SH-SY5Y (cell line): ENCODE data around the gene SUMO2.

Experiments used
- GATA2 ChIP-seq: IDR thresholded peaks from 2 replicates; pipeline ENCODE4 v1.6.1; 2011; ENCODE audit warnings: mild to moderate bottlenecking, low read depth, low read length
- GATA3 ChIP-seq: IDR thresholded peaks from 2 replicates; pipeline ENCODE4 v1.6.1; 2011; ENCODE audit warnings: low read depth, mild to moderate bottlenecking, low read length, moderate library complexity

DNA sequence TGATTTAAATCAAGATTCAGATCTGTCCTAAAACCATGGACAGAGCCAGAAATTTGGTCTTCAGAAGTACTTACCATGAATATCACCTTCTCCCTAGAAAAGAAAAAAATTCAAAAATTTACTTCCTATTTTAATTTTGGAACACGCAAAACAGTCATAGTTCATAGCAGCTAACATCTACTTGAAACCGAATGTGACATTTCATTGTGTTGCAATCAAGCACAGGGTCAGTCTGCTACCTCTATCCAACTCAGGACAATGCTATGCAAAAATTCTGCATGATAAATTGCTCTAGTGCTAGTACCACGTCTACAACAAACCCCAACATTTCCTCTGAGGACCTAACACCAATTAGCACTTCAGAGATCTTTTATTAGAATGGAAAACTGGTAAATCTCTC is 36.2 kb downstream of the SUMO2 start:
- TF ChIP-seq GATA3 (no peak), GATA2 (no peak)
